ENCODE measurements around the gene NTM.

Gene NTM

GRCh38 chr11:132337819-132338416 is 967.5 kb downstream of the NTM start:
- Mint-ChIP-seq H3K27ac (no peak overlapping the region), H3K27me3 (no peaks in the 10 kb centered on the region), H3K4me3 (no peak overlapping the region), H3K9me3 (no peaks in the 10 kb centered on the region), H3K4me1 (no peaks in the 10 kb centered on the region), H3K36me3 (no peaks in the 10 kb centered on the region)
- ATAC-seq (replicated peaks) (no peak), DNase-seq (no peak)

GRCh38 chr11:132342408-132342807 is 972.0 kb downstream of the NTM start:
- H3K27ac Mint-ChIP-seq, result no peak overlapping the region
- no peak for ATAC-seq (replicated peaks)
- no peaks in the 10 kb centered on the region for H3K9me3 Mint-ChIP-seq
- DNase-seq, result no peak
- no peaks in the 10 kb centered on the region for H3K4me1 Mint-ChIP-seq
- H3K27me3 Mint-ChIP-seq, result no peaks in the 10 kb centered on the region
- no peaks in the 10 kb centered on the region for H3K36me3 Mint-ChIP-seq
- H3K4me3 Mint-ChIP-seq, result no peak overlapping the region

GRCh38 chr11:132343445-132344175 is 973.2 kb downstream of the NTM start:
- ATAC-seq (replicated peaks), result no peak
- Mint-ChIP-seq H3K4me1 (no peaks in the 10 kb centered on the region), H3K36me3 (no peaks in the 10 kb centered on the region), H3K27me3 (no peaks in the 10 kb centered on the region), H3K9me3 (no peaks in the 10 kb centered on the region), H3K27ac (no peak overlapping the region), H3K4me3 (no peak overlapping the region)
- DNase-seq, result no peak

GRCh38 chr11:132346558-132347148 is 976.2 kb downstream of the NTM start:
- Mint-ChIP-seq H3K36me3 (no peaks in the 10 kb centered on the region), H3K4me1 (no peaks in the 10 kb centered on the region)

GRCh38 chr11:132347156-132348090 is 977.0 kb downstream of the NTM start:
- no peak overlapping the region for H3K4me3 Mint-ChIP-seq
- no peaks in the 10 kb centered on the region for H3K36me3 Mint-ChIP-seq
- H3K4me1 Mint-ChIP-seq, result no peaks in the 10 kb centered on the region
- no peak for DNase-seq
- H3K27ac Mint-ChIP-seq, result no peak overlapping the region
- peaks cover 0 to 1% of the 10 kb centered on the region in 2 donors for H3K9me3 Mint-ChIP-seq
- ATAC-seq (replicated peaks), result no peak
- no peaks in the 10 kb centered on the region for H3K27me3 Mint-ChIP-seq

More at GRCh38 chr11:132346558-132347148, 976.2 kb downstream of the NTM start:
- H3K27ac Mint-ChIP-seq, result no peak overlapping the region
- no peak overlapping the region for H3K4me3 Mint-ChIP-seq
- ATAC-seq (replicated peaks) (no peak), DNase-seq (no peak)
- peaks cover 0 to 1% of the 10 kb centered on the region in 2 donors for H3K9me3 Mint-ChIP-seq
- H3K27me3 Mint-ChIP-seq, result no peaks in the 10 kb centered on the region

GRCh38 chr11:132349811-132350733 is 979.7 kb downstream of the NTM start:
- no peak overlapping the region for H3K4me3 Mint-ChIP-seq
- H3K9me3 Mint-ChIP-seq, result peaks cover 1 to 2% of the 10 kb centered on the region in 2 donors
- H3K27me3 Mint-ChIP-seq, result no peaks in the 10 kb centered on the region
- ATAC-seq (replicated peaks) (no peak), DNase-seq (no peak)
- H3K36me3 Mint-ChIP-seq, result no peaks in the 10 kb centered on the region
- no peak overlapping the region for H3K27ac Mint-ChIP-seq
- no peaks in the 10 kb centered on the region for H3K4me1 Mint-ChIP-seq

GRCh38 chr11:132351050-132351449 is 980.6 kb downstream of the NTM start:
- ATAC-seq (replicated peaks) (no peak), DNase-seq (no peak)
- peaks cover 1 to 3% of the 10 kb centered on the region in 2 donors for H3K9me3 Mint-ChIP-seq
- no peak overlapping the region for H3K4me3 Mint-ChIP-seq
- H3K27ac Mint-ChIP-seq, result no peak overlapping the region
- no peaks in the 10 kb centered on the region for H3K36me3 Mint-ChIP-seq
- no peaks in the 10 kb centered on the region for H3K27me3 Mint-ChIP-seq
- no peaks in the 10 kb centered on the region for H3K4me1 Mint-ChIP-seq

GRCh38 chr11:132352497-132352896 is 982.1 kb downstream of the NTM start:
- no peaks in the 10 kb centered on the region for H3K27me3 Mint-ChIP-seq
- no peak overlapping the region for H3K4me3 Mint-ChIP-seq
- H3K36me3 Mint-ChIP-seq, result no peaks in the 10 kb centered on the region
- ATAC-seq (replicated peaks) (no peak), DNase-seq (no peak)
- no peak overlapping the region for H3K27ac Mint-ChIP-seq
- H3K4me1 Mint-ChIP-seq, result no peaks in the 10 kb centered on the region
- peaks cover 1 to 3% of the 10 kb centered on the region in 2 donors for H3K9me3 Mint-ChIP-seq

- Mint-ChIP-seq H3K4me3 (no peak overlapping the region), H3K4me1 (no peaks in the 10 kb centered on the region), H3K27ac (no peak overlapping the region), H3K36me3 (no peaks in the 10 kb centered on the region), H3K9me3 (peaks cover 1 to 3% of the 10 kb centered on the region in 2 donors), H3K27me3 (no peaks in the 10 kb centered on the region)
- ATAC-seq (replicated peaks), result no peak
- no peak for DNase-seq
These were observed 982.8 kb downstream of the NTM start for GRCh38 chr11:132353255-132353654.

- Mint-ChIP-seq H3K27ac (no peak overlapping the region), H3K4me3 (no peak overlapping the region), H3K27me3 (no peaks in the 10 kb centered on the region), H3K36me3 (no peaks in the 10 kb centered on the region), H3K9me3 (peaks cover 3 to 8% of the 10 kb centered on the region in 2 donors), H3K4me1 (no peaks in the 10 kb centered on the region)
- DNase-seq (no peak), ATAC-seq (replicated peaks) (no peak)
These were observed 987.6 kb downstream of the NTM start for GRCh38 chr11:132357811-132358572.

GRCh38 chr11:132358573-132358953 is 988.1 kb downstream of the NTM start:
- Mint-ChIP-seq H3K4me3 (no peak overlapping the region), H3K27ac (no peak overlapping the region), H3K27me3 (no peaks in the 10 kb centered on the region), H3K36me3 (no peaks in the 10 kb centered on the region), H3K9me3 (peaks cover 5 to 8% of the 10 kb centered on the region in 2 donors), H3K4me1 (no peaks in the 10 kb centered on the region)
- no peak for ATAC-seq (replicated peaks)
- DNase-seq, result no peak

- ATAC-seq (replicated peaks) (no peak), DNase-seq (no peak)
- H3K4me3 Mint-ChIP-seq, result no peak overlapping the region
- peaks cover 5 to 7% of the 10 kb centered on the region in 2 donors for H3K9me3 Mint-ChIP-seq
- no peaks in the 10 kb centered on the region for H3K27me3 Mint-ChIP-seq
- no peaks in the 10 kb centered on the region for H3K4me1 Mint-ChIP-seq
- no peaks in the 10 kb centered on the region for H3K36me3 Mint-ChIP-seq
- H3K27ac Mint-ChIP-seq, result no peak overlapping the region
These were observed 990.7 kb downstream of the NTM start for GRCh38 chr11:132361011-132361550.

- DNase-seq (no peak), ATAC-seq (replicated peaks) (no peak)
- Mint-ChIP-seq H3K4me3 (no peak overlapping the region), H3K9me3 (peaks cover 4 to 11% of the 10 kb centered on the region in 2 donors), H3K27ac (no peak overlapping the region), H3K27me3 (no peaks in the 10 kb centered on the region), H3K4me1 (no peaks in the 10 kb centered on the region), H3K36me3 (no peaks in the 10 kb centered on the region)
These were observed 995.2 kb downstream of the NTM start for GRCh38 chr11:132365650-132366049.
